Stimulated activated CD4-positive, alpha-beta T cell treated with anti-CD3 and anti-CD28 coated beads, Interleukin-1b, Interleukin-23, amount 100 ng/mL, for 1 hour (primary cell): ENCODE results near the gene ST6GALNAC2.
"Not testable (repeated sequence)": the region's sequence is repeated elsewhere in the genome, so short reads cannot be mapped to it uniquely, and the experiment has no call there.

Source experiments
- DNase-seq, 2 donors: peaks; one replicate each; pipeline ENCODE4 v3.0.0-alpha.2; 2020; ENCODE audit warnings: low read depth in 2 of 2

ST6GALNAC2 gene

GRCh38 chr17:76528528-76529223, 57.0 kb downstream of the ST6GALNAC2 start:
- no peak for DNase-seq

GRCh38 chr17:76528156-76528527, 57.5 kb downstream of the ST6GALNAC2 start:
- DNase-seq, result no peak

DNA sequence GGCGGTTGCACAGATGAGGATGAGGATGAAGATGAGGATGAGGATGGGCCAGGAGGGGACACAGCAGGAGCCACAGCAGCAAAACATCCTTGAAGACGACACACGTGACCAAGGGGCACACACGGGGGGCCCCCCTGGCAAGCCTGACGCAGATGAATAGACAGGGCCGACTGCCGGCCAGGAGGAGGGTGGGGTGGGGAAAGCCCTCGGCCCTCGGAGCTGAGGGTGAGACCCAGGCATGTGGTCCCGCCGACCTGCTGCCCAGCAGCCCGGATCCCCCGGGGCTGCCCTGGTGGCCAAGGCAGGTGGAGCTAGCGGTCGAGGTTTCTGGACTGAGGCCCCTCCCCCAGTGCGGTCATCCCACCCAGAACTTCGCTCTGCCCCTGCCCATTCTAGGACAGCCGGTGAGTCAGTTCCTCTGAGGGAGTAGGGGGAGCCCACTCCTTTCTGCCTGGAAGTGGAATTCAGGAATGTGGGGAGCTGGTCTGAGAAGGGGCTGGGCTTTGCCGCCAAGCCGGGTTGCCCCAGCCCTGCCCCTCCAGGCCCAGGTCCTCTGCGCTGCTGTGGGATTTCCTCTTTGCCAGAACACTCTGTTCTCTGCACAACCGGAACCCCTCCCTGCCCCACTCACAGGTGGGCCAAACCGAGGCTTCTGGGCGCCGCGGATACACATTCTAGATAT, 58.1 kb downstream of the ST6GALNAC2 start:
- DNase-seq, result no peak

DNA sequence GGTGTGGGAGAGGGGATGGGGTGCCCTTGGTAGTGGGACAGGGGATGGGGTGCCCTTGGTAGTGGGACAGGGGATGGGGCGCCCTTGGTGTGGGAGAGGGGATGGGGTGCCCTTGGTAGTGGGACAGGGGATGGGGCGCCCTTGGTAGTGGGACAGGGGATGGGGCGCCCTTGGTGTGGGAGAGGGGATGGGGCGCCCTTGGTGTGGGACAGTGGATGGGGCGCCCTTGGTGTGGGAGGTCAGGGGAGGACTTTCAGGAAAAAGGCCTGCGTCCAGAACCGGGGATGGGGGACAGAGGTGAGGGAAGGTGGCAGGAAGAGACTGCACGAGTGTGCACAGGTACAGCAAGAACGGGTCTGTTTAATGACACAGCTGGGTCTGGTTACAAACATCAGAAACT, 58.6 kb downstream of the ST6GALNAC2 start:
- DNase-seq, result not testable (repeated sequence)

DNA sequence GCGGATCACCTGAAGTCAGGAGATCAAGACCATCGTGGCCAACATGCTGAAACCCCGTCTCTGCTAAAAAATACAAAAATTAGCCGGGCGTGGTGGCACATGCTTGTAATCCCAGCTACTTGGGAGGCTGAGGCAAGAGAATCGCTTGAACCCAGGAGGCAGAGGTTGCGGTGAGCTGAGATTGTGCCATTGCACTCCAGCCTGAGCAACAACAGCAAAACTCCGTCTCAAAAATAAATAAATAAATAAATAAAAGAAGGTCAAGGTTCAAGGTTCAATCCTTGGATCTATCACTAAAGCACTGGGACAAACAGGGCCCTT, 60.2 kb downstream of the ST6GALNAC2 start:
- not testable (repeated sequence) for DNase-seq

GRCh38 chr17:76524598-76525512, 60.8 kb downstream of the ST6GALNAC2 start:
- no peak for DNase-seq

DNA sequence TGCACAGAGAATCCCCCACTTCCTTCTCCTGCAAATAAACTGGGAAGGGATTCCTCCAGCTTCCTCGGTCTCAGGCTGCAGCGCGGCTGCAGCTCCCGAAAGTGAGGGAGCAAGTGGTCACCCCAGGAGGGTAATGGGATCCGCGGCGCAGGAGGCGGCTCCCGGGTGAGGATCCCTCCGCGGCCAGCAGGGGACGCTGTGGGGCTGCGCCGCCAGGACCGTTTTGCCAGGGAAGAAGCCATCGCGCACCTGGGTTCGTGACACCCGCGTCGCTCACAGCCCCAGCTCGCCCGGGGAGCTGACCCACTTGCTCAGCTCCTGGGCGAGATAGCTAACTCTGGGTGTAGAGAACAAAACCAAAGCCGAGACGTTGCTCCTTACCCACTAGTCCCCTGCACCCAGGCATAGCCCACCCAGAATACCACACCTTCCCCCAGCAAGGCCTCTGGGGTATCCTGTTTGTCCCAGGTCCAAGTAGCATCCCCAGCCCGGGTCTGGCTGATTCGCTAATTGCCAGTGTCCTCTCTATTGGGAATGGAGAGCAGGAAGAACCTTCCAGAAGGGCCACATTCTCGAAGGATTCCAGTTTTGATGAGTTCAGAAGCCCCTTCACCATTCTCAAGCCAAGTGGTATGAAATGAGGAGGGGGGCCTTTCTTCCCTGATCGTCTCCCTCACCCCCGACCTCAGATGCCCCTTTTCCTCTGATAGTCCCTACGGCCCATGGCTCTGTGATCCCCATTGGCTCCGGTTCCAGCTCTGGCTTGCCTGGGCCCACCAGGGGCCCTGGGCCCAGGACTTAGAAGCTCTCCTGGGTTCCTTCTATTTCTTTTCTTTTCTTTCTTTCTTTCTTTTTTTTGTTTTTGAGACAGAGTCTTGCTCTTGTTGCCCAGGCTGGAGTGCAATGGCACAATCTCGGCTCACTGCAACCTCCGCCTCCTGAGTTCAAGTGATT, 62.3 kb downstream of the ST6GALNAC2 start:
- peak; percentile 62 to 74 for DNase-seq

GRCh38 chr17:76521683-76522082, 64.0 kb downstream of the ST6GALNAC2 start:
- DNase-seq, result not testable (repeated sequence)

DNA sequence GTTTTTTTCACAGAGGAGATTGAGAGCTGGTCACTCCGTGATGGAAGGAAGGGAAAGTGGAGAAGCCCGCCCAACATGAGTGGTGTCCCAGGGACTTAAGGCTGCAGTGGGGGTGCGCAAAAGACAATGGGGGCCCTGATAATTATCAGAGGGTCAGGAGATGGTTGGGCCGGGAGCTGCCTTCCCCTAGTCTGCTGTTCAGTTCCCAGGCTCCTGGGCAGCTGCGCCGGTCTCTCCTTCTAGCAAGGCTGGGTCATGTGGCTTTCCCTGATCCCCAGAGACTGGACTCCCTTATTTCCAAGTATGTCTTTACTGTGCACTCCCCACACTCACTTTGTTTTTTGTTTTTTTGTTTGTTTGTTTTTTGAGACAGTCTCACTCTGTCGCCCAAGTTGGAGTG, 64.4 kb downstream of the ST6GALNAC2 start:
- no peak for DNase-seq

DNA sequence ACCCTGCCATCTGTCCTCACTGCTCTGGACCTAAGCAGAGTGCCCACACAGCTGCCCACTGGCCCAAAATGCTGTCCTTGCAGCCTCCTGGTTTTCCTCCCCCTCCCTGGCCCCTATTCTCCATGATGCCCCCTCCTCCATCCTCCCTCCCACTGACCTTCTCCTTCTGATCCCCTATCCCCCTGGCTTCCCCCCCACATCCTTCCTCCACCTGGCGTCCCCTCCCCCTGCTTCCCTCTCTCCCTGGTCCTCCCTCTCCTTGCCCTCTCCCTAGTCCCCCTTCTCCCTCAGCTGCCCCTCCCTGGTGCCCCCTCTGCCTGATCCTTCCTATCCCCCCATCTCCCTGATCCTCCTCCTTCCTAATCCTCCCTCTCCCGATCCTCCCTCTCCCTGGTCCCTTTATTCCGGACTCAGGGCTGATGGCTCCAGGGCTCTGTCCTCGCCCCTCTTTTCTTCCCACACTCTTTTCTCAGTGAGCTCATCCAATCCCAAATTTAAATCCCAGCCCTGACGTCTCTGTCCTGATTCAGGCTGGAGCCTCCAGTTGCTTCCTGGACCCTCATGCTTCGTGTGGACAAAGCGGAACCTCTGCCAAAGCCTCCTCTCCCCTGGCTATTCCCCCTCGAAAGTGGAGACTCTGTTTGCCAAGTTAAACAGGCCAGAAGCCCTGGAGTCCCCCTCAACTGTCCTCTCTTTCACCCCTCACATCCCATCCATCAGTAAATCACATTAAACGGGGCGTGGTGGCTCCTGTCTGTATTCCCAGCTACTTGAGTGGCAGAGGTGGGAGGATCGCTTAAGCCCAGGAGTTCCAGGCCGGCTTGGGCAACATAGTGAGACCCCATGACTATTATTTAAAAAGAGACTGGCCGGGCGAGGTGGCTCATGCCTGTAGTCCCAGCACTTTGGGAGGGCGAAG, 66.4 kb downstream of the ST6GALNAC2 start:
- no peak for DNase-seq

DNA sequence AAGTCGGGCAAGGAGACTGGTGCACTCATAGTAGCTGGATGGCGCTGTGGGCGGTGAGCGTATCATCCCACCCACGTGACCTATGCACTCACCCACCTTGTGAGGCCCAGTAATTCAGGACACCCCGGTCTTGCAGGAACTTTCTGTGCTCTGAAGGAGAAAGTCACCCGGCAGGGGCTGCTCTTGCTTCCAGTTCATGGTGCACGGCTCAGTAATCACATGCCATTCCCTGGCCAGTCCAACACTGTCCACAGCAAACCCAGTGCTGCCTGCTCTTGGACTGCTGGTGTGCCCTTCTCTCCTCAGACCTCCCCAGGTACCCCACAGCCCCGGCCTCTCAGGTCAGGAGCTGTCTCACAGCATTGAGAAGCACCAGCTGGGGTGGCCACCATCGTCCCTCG, 68.0 kb downstream of the ST6GALNAC2 start:
- DNase-seq, result no peak
